Activated naive CD4-positive, alpha-beta T cell treated with anti-CD3 and anti-CD28 coated beads, Interleukin-2, amount 50 U/mL, for 72 hours (primary cell): ENCODE data around the gene SEMA3C. TPM values are rescaled to one million over a fixed set of nuclear protein-coding genes. Genes with fewer than 3 reads are reported as not detected.

Source experiments
- ATAC-seq, 2 donors: fragments of 150-1000 bp; cut with Tn5 transposase; 2 replicates each; pipeline ENCODE4 v1.10.0; 2021; ENCODE audit warnings: mild to moderate bottlenecking in 2 of 2, moderate library complexity in 2 of 2
- DNase-seq, 2 donors: peaks; one replicate each; pipeline ENCODE4 v3.0.0; 2021 to 2022; ENCODE audit warnings: low spot score in 2 of 2
- H3K27ac Mint-ChIP-seq, 2 donors: one replicate each; pipeline ENCODE4 v1.8.0; 2022; ENCODE audit warnings: mild to moderate bottlenecking in 2 of 2, mixed read lengths in 2 of 2
- H3K36me3 Mint-ChIP-seq, 2 donors: one replicate each; pipeline ENCODE4 v1.8.0; 2022; ENCODE audit warnings: mixed read lengths in 2 of 2
- H3K9me3 Mint-ChIP-seq, 2 donors: one replicate each; pipeline ENCODE4 v1.8.0; 2022; ENCODE audit warnings: mixed read lengths in 2 of 2
- total RNA-seq, 2 donors: library from RNA; stranded (reverse); gene quantifications; one replicate each; pipeline ENCODE4 v1.2.3, GENCODE V29; 2022

SEMA3C gene
- total RNA-seq, 2 donors from 2014 or later, result not detected

DNA sequence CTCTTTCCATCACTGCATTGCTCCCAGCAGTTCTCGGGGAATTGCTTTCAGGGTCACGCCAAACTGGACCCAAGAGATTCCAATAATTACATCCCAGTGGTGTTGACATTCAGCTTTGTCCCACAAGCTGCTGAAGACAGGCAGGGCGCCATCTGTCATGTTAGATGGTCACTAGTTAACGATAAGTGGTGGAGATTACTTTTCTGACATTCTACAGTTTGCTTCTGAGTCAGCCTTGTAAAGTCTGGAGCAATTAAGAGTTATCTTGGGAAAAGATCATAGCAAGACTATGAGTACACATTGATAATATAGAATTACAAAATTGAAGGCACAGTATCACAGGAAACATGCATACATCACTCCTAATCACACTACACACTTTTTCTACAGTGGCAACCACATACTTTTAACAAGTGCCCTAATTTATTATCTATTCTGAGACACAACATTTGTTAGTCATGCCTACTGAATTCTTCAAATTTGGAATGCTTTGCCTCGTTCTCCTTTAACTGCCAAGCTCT, 41.9 kb downstream of the SEMA3C start:
- Mint-ChIP-seq H3K9me3 (peaks cover 10 to 12% of the 10 kb centered on the region in 2 donors), H3K36me3 (no peaks in the 10 kb centered on the region), H3K27ac (no peak overlapping the region)
- no peak for DNase-seq
- no peak for ATAC-seq

DNA sequence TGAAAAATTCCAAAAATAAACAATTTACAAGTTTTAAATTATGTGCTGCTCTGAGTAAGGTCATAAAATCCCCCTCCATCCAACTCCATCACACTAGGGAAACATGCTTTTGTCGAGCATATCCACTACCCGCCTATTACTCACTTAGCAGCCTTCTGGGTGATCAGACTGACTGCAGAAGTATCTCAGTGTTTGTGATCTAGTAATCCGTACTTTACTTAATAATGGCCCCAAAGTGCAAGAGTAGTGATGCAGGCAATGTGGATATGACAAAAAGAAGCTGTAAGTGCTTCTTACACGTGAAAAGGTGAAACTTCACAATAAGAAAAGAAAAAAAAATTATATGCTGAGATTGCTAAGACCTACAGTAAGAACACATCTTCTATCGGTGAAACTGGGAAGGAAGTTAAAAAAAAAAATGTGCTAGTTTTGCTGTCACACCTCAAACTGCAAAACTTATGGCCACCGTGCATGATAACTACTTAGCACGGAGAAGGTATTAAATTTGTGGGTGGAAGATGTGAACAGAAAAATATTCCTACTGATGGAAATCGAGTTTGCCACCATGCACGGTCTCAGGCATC, 43.2 kb downstream of the SEMA3C start:
- peaks cover 8 to 10% of the 10 kb centered on the region in 2 donors for H3K9me3 Mint-ChIP-seq
- H3K36me3 Mint-ChIP-seq, result no peaks in the 10 kb centered on the region
- ATAC-seq (no peak), DNase-seq (no peak)
- H3K27ac Mint-ChIP-seq, result no peak overlapping the region

DNA sequence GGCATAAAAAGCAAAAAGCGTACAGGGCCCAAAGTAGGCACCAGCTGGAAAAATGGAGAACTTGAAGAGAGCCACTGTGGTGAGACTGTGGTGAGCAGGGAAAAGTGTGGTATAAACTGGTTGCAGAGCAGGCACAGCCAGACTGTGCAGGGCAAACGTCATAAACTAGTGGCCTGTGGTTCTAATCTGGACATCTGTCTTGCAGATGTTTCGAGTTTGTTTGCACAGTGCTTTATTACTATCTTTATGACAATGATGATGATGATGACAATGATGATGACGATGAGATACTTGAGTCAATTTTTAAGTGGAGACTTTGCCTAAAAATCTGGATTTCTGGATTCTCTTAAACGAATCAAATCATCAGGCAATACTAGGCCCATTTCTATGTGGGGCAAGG, 45.7 kb downstream of the SEMA3C start:
- ATAC-seq, result no peak

DNA sequence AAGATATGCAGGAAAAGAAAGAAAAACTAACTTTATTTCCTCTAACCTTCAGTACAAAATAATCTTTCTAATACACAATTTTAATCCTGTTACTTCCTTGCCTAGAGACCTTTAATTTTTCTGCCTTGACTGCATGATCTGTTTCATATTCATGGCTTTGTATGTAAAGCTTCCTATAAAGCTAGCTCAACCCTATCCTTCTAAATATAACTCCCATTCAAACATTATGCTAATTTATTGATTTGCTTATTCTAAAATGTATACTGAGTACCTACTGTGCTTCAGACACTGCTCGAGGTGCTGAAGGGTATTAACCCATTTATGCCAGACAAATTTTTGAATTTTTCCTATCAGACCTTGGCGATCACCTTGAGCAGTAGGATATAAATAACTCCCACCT, 47.6 kb downstream of the SEMA3C start:
- no peak for ATAC-seq
- no peak for DNase-seq
- Mint-ChIP-seq H3K27ac (no peak overlapping the region), H3K36me3 (no peaks in the 10 kb centered on the region), H3K9me3 (peaks cover 3 to 11% of the 10 kb centered on the region in 2 donors)

More for the DNA sequence above, 45.7 kb downstream of the SEMA3C start:
- H3K36me3 Mint-ChIP-seq, result no peaks in the 10 kb centered on the region
- H3K9me3 Mint-ChIP-seq, result peaks cover 6 to 11% of the 10 kb centered on the region in 2 donors
- no peak overlapping the region for H3K27ac Mint-ChIP-seq
- DNase-seq, result no peak

DNA sequence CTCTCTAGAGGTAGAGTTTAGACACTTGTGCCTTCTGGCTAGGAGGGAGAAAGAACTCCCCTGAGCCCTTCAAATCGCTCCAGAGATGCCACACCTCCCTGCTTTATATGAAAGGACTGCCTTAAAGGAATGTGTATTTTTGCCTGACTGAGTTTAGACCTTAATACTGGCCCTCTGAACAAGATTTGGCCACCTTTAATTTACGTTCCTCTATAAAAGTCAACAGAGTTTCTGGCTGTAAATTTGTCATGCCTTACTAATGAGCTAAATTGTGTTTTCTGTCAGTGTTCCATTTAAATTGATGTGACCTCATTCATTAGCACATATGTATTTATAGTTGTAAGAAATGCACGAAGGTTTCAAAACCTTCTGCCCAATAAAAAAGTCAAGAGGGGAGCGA, 48.0 kb downstream of the SEMA3C start:
- no peaks in the 10 kb centered on the region for H3K36me3 Mint-ChIP-seq
- peaks cover 3 to 11% of the 10 kb centered on the region in 2 donors for H3K9me3 Mint-ChIP-seq
- no peak overlapping the region for H3K27ac Mint-ChIP-seq
- DNase-seq (no peak), ATAC-seq (no peak)

DNA sequence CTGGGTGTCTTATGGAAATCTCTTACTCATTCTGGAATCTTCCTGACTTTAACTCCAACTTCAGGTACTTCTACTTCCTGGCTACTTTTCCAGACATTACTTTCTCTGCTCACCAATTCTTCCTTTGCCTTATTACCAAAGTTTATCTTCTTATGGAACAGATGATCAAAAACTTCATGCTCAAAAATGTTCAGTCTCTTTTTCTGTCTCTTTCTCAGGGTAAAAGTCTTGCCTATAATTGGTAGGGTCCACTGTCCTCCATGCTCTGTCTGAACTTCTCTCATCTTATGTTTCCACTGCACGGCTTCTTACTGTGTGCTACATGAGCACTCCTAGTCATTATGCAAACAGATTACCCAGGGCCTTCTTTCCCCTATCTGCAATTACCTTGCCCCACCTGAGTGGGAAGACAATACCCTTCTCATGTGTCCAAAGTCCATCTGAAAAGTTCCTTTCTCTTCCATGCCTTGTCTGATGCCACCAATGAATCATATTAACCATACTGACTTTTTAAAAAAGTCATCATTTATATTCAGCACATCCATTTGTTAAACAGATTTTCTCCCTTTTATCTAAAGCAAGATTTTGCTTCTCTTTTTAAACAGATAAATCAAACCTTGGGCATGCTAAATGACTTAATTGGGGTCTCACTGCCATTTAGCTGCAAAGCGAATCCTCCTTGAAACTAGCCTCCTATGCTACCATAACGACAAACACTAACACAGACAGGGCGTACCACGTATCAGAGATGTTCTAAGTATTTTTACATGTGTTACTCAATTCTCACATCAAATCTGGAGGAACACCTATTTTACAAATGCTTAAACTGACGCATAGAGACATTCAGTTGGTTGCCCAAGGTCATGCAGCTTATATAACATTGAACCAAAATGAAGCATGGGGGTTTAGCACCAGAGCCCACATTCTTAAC, 48.8 kb downstream of the SEMA3C start:
- Mint-ChIP-seq H3K27ac (no peak overlapping the region), H3K36me3 (no peaks in the 10 kb centered on the region), H3K9me3 (peaks cover 3 to 11% of the 10 kb centered on the region in 2 donors)
- ATAC-seq, result no peak
- no peak for DNase-seq

DNA sequence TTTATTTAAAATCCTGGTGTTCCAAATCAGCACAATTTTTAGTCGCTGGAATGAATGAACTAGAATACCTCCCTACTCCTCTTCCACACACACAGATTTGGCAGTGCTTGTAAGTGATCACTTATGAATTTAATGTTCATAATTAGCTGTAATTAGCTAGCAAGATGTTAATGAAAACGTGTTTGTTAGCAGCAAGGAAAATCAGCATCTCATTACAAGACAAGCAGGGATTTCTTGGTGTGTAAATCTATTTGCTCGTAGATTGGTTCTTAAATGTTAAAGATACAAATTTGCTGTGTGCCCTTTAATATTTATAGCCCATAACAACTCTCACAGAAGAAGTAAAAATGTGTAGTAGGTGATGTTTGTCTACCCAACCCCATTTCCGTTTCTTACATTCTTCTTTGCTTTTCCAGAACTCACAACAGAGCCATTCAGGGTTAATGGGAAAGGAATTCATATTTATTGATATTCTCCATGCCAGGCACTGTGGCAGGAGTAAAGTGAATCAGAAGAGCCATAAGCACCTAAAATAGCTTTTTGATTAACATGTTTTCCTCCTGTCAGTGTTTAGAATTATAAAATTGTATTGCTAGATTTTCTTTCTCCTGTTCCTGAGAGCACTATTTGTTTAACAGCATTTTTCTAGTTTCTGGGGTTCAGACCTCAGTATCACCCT, 49.6 kb downstream of the SEMA3C start:
- Mint-ChIP-seq H3K27ac (no peak overlapping the region), H3K36me3 (no peaks in the 10 kb centered on the region), H3K9me3 (peaks cover 3 to 11% of the 10 kb centered on the region in 2 donors)
- DNase-seq, result no peak
- ATAC-seq, result no peak

DNA sequence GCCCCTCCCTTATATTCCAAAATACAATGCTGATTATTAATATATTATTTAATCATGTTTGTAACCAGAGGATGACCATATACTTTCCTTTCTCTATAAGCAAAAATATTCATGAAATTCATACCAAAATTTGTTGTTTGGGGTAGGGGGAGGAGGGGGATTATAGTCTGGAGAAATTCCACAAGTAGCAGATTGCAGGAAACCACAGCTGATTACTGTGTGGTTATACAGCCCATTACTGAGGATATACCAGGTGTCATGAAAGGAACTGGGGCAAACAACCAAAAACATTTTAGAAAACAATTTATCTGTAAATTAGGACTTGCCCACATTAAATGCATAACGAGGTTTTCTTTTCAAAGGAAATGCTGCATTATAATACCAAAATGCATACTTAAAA, 50.3 kb downstream of the SEMA3C start:
- Mint-ChIP-seq H3K9me3 (peaks cover 3 to 11% of the 10 kb centered on the region in 2 donors), H3K36me3 (no peaks in the 10 kb centered on the region), H3K27ac (no peak overlapping the region)
- DNase-seq, result no peak
- ATAC-seq, result no peak

DNA sequence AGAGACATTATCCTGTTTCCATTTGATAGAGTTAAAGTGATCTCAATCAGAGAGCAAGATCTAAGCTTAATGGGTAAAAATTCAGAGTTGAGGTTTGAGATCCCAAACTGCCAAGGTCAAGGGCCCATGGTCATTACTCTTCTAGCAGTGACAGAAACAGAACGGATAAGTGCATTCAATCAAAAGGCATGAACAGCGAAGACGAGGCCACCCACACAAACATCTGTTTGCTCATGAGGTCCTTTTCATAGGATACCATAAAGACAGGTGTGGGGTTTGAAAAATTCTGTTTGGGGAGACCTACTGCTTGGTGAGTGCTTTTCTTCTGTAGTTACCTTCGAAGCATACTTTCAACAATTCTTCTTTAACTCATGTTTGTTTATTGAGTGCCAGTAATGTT, 58.3 kb downstream of the SEMA3C start:
- ATAC-seq, result no peak
- Mint-ChIP-seq H3K27ac (no peak overlapping the region), H3K9me3 (peaks cover 19% of the 10 kb centered on the region in 2 donors), H3K36me3 (peaks cover 0 to 5% of the 10 kb centered on the region in 2 donors)
- no peak for DNase-seq

DNA sequence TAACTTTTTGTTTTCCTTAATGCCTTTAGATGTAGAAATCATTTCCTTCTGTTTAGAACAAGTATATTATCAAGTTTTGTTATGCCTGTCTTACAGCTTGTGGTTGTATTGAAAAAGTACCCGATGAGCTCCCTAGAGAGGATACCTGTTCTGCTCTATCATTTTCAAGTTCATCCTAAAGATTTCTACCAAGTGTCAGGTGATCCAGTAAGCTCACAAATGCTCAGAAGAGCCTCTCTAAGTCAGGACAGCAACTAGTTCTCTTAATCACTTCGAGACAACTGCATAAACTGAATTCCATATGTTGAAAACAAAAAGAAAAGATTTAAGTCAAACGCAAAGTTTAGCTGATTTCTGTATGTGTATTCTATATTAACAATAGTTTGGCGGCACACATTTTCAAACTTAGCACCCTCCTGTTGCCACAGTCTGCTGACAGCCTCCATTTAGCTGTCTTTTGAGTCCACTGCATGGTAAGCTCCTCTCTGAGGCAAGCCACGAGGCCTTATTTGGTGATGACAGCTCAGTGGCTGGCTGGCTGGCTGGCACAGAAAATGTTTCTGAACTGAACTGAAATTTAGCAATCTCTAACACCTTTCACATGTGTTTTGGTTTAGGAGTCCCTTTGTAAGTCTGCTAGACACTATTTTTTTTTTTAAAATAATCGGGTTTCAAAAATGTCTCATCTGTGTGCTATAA, 59.4 kb downstream of the SEMA3C start:
- Mint-ChIP-seq H3K27ac (no peak overlapping the region), H3K9me3 (peaks cover 19% of the 10 kb centered on the region in 2 donors), H3K36me3 (peaks cover 0 to 5% of the 10 kb centered on the region in 2 donors)
- DNase-seq, result no peak
- no peak for ATAC-seq

DNA sequence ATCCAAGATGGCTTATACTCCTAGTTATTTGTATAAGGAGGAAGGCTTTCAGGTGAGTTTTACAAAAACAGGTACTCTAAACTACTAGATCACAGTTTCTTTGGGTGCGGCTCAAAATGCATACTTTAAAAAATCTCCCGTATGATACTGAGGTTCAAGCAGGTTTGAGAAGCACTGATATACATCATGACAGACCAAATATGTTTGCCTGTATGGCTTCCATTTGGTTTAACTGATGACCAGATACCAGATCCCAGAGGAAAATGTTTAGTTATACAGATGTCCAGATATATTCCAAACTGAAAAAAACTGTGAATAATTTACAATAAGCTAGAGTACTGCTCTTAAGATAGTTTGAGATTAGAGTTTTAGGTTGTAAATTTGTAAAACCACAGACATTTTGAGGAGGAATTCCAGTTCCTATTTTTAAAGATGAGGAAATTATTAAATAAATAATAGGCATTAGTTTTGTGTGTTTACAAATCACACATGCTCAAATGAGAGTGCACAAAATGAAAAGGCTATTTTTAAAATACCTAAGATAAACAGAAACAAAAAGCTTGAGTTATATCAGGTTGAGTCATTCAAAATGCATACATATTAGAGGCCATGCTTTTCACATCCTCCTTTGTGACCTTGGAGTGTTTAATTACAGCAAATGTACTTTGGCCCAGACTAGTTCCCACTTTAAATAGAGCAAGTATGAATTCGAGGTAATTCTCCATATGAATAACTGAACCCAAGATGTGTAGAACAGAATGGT, 60.5 kb downstream of the SEMA3C start:
- H3K36me3 Mint-ChIP-seq, result peaks cover 0 to 5% of the 10 kb centered on the region in 2 donors
- no peak for ATAC-seq
- peaks cover 16 to 20% of the 10 kb centered on the region in 2 donors for H3K9me3 Mint-ChIP-seq
- no peak overlapping the region for H3K27ac Mint-ChIP-seq
- DNase-seq, result no peak

DNA sequence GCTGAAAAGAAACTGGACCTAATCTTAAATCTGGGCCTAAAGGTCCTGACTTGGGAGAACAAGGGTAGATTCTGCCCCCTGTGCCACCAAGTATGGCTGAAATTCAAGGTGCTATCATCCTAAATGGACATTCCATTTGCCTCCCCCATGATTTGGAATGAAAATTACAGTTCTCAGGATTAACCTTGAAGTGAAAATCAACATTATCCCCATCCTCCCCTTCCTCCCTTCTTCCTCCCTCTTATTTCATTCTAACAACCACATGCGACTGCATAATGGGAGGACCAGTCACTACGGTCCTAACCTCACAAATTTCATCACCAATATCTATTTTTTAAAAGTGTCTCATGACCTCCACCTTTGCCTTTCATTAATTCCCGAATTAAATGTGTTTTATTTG, 62.1 kb downstream of the SEMA3C start:
- H3K36me3 Mint-ChIP-seq, result peaks cover 0 to under 1% of the 10 kb centered on the region in 2 donors
- DNase-seq, result no peak

DNA sequence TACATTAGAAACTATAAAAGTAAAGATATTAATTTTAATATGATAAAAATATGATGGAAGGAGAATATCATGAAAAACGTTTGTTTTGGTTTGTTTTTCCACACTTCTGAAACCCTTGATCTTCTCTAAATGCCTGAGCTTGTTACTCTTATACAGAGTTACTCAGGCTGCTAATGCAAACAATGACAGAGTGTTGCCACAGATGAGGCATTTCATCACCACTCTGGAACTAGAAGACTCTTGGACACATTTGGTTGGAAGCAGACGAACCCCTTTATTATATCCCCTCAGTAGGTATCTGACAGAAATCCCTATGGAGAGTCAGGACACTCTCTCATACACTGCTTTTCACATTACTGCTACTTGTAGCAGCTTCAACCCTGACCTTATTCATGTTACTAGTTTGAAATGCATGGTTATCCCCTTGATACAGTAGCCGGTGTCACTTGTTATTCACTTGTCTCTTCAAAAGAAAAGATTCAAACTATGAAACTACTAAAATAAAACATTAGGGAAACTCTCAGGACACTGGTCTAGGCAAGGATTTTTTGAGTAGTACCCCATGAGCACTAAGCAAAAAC, 66.9 kb downstream of the SEMA3C start:
- H3K36me3 Mint-ChIP-seq, result no peaks in the 10 kb centered on the region
- peaks cover 8 to 13% of the 10 kb centered on the region in 2 donors for H3K9me3 Mint-ChIP-seq
- ATAC-seq (no peak), DNase-seq (no peak)
- H3K27ac Mint-ChIP-seq, result no peak overlapping the region

More for the DNA sequence above, 62.1 kb downstream of the SEMA3C start:
- Mint-ChIP-seq H3K9me3 (peaks cover 14 to 18% of the 10 kb centered on the region in 2 donors), H3K27ac (no peak overlapping the region)
- ATAC-seq, result no peak

DNA sequence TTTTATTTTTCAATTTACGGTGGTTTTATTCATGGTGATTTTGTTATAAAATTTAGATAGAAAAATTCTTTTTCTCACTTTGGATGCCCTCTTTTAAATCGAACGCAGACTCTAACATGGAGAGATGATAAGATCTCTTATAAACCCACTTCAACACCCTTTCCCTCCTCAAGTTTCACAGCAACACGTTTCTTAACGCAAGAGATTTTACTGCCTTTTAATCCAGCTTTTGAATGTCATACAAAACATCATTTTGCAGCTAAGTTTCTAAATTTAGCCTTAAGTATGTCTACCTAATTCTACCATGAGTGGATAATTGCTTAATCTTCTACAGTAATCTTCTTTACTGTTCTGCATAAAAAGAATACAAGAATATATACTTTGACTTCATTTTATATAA, 70.0 kb downstream of the SEMA3C start:
- no peak for ATAC-seq
- H3K27ac Mint-ChIP-seq, result no peak overlapping the region

DNA sequence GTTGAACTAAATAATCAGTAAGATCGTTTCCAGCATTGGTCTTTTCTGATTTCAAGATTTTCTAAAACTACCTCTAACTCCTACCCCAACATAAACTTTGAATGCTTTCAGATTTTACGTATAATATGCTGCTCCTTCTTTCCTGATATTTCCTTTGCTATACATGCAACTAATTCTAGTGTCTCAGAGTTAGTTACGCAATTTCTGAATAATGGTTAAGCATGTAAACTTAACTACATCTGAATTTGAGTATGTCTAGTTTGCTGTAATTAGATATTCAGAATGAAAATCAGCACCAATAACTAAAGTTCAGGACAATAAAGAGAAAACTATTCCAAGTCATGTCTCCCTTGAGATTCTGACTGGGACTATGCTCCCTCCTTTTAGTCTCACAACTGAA, 71.0 kb downstream of the SEMA3C start:
- no peak overlapping the region for H3K27ac Mint-ChIP-seq
- ATAC-seq (no peak), DNase-seq (no peak)
- no peaks in the 10 kb centered on the region for H3K36me3 Mint-ChIP-seq
- peaks cover 9 to 11% of the 10 kb centered on the region in 2 donors for H3K9me3 Mint-ChIP-seq

More for the DNA sequence above, 70.0 kb downstream of the SEMA3C start:
- no peak for DNase-seq
- no peaks in the 10 kb centered on the region for H3K36me3 Mint-ChIP-seq
- peaks cover 15 to 16% of the 10 kb centered on the region in 2 donors for H3K9me3 Mint-ChIP-seq
